HG02870 (cell line): ENCODE measurements around the gene BCDIN3D.
"Not testable (repeated sequence)": the region's sequence is repeated elsewhere in the genome, so short reads cannot be mapped to it uniquely, and the experiment has no call there.

Source experiments
- ATAC-seq: cut with Tn5 transposase; IDR thresholded peaks from one replicate; pipeline ENCODE4 v1.9.1; 2021; ENCODE audit warnings: mild to moderate bottlenecking, moderate library complexity; ENCODE audit not compliant: unreplicated experiment

Gene BCDIN3D

GRCh38 chr12:49877066-49877465 lies 34.2 kb upstream of the BCDIN3D start:
- ATAC-seq = no peak

GRCh38 chr12:49876070-49876469 lies 33.2 kb upstream of the BCDIN3D start:
- no peak for ATAC-seq

DNA sequence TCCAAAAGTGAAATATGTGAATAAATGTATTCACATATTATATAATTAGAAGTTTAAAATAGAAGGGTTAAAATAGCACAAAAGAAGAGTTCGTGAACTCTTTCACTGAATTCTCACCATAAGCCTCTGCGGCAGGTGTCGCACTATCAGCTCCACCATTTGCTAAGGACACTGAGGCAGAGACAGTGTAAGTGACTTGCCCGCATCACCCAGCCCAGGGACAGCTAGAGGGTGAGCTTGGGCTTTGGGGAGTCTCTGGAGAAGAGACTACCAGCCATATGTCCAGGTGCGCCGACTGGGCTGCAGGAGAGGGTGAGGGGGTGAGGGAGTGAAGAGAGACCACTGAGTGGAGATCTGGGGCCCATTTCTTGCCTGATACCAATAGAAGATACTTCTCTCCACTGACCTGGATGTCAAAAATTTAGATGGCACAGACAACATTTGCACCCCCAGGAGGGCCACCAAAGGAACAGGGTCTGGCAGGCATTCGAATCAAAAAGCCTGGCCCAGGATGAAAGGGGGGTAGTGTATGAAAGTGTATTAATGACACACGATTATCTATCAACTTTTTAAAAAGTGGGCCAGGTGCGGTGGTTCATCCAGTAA lies 32.3 kb upstream of the BCDIN3D start:
- no peak for ATAC-seq

GRCh38 chr12:49874142-49874897 lies 31.4 kb upstream of the BCDIN3D start:
- no peak for ATAC-seq

DNA sequence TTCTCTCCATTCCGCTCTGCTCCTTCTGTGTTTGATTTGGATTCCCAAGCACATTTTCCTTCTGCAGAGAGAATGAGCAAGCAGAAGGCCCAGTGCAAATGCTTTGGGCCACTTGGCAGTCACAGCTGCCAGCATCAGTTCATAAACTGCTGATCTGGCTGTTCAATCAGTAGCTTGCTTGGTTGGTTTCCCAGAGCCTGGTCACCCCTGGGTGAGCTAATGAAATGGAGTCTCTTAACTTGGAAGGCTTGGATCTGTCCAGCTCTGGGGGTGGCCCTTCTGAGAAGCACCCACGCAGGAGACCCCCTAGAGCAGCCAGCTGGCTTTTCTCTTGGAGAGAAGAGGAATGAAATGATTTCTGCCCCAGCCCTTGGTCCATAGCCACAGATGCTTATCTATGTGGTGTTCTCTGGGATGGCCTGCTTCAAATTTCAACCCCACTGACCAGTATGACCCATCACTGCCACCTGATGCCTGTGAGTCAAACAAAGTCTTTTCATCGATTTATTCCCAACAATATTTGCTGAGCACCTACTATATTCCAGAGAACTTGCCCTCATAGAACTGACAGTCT lies 30.5 kb upstream of the BCDIN3D start:
- ATAC-seq = no peak

GRCh38 chr12:49872781-49873181 lies 29.9 kb upstream of the BCDIN3D start:
- no peak for ATAC-seq

GRCh38 chr12:49872381-49872780 lies 29.5 kb upstream of the BCDIN3D start:
- no peak for ATAC-seq

DNA sequence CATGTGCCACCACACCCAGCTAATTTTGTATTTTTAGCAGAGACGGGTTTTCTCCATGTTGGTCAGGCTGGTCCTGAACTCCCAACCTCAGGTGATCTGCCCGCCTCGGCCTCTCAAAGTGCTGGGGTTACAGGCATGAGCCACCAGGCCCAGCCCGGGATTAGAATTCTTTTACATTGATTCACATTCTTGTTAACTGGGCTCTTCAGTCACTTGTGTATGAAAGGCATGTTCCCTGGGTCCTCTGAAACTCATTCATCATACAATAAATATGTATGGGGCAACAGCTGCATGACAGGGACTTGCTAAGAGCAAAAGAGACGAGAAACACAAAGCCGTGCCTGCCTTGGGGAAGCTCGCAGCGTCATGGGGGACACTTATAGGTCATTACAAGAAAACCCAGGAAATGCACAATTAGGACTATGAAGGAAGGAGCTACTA lies 28.9 kb upstream of the BCDIN3D start:
- ATAC-seq = not testable (repeated sequence)

- no peak for ATAC-seq
These were observed 28.3 kb upstream of the BCDIN3D start for GRCh38 chr12:49871263-49871561.

GRCh38 chr12:49870501-49871262 lies 27.8 kb upstream of the BCDIN3D start:
- ATAC-seq = no peak

- ATAC-seq = no peak
These were observed 27.1 kb upstream of the BCDIN3D start for GRCh38 chr12:49869816-49870500.

GRCh38 chr12:49868952-49869815 lies 26.3 kb upstream of the BCDIN3D start:
- no peak for ATAC-seq

DNA sequence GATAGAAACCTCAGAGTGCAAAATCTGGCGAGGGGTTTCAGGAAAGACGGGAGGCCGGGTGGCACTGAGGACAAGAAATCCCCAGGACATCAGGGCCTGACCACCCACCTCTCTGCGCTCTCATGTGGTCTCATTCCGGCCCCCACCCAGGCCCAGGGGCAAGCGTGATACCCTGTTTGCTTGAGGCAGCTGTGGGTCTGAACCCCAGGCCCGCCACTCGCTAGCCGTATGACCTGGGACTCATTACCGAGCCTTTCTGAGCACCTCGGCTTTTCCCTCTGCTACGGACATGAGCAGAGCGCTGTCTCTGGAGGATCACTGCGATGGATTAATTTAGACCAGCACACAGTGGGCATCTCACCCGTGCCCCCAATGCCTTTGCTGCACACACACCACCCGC lies 25.5 kb upstream of the BCDIN3D start:
- ATAC-seq = no peak

GRCh38 chr12:49867570-49868341 lies 24.9 kb upstream of the BCDIN3D start:
- no peak for ATAC-seq

DNA sequence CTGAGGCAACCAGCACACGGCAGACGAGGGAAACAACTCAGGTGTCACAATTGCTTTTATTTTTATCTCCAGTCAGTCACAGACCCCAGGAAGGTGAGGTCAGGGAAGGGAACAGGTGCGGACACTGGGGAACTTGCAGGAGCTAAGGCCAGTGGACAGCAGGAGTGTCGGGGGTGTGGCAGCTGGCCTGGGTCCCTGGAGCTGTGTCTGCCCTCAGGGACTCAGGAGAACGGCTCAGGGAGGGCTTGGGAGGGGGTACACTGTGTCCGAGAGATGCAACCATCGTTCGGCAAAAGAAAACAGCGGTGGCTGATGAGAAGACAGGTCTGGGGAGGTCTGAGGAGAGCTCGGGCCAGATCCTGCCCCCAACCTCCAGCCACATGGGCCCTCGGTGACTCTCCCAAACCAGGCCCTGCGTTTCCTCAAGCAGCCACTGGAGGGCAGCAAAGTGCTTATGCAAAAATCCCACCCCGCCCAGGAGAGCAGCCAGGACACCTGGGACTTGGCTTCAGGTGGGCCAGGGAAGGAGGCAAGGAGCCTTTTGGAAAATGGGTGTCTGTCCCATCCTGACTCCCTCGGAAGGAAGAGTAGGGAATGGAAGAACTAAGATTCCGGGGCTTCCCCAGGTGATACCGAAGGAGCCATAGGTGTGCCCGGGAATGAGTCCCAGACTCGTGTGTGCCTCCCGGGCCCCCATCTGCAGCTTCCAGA lies 24.1 kb upstream of the BCDIN3D start:
- no peak for ATAC-seq

DNA sequence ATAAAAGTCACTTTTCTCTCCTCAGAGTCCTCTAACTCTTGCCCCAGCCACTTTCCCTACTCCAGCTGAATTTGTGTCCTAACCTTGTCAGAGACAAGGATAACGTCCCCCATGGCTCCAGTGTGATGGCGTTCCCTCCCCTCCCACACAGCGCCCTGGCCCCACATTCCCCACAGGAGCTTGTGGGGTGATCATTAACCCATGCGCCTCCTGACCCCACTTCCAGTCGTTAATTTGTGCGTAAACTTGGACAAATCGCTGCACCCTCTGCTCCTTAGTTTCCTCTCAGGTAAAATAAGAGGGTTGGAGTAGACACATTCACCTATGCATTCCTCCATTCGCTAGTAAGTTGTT lies 22.9 kb upstream of the BCDIN3D start:
- ATAC-seq = no peak

DNA sequence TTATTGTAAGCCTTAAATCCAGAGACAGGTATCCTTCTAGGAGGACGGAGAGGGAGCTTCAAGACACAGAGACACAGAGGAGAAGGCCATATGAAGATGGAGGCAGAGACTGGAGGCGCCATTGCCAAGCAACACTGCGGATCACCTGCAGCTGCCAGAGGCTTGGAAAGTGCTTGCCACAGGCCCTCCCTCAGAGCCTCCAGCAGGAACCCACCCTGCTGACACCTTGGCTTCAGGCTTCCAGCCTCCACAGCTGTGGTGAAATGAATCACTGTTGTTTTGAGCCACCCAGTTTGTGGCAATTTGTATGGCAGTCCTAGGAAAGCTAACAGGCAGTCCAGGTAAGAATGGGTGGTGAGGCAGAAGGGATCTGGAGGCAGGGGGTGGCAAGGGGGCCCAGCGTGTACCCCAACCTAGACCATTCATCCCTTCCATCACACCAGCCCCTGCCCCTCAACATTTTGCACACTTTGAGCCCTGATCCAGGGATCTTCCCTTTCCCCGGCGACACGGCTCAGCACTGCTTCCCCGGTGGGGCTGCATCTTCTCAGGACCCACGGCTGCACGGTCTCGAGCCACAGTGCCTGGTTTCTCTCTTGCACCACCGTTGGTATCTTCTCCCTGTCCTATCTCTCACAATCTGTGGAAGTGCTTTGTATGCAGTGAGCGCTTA lies 22.3 kb upstream of the BCDIN3D start:
- ATAC-seq = no peak

DNA sequence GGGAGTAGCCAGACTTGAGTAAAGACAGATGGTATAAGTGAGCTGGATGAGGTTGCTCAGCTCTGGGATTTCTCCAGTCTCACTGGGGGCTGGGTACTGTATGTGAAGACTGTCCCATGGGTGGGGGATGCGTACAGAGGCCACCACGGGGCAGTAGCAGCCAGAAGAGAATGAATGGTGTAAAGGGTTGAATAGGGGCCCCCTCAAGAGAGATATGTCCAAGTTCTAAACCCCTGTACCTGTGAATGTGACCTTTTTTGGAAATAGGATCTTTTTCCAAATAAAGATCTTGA lies 21.8 kb upstream of the BCDIN3D start:
- ATAC-seq = no peak
